GM19035 (cell line): ENCODE data around the gene LRRIQ1.
A peak's percentile ranks its signal among the peaks of the same experiment; 100 is the strongest.

Source experiments
- ATAC-seq: cut with Tn5 transposase; IDR thresholded peaks from one replicate; pipeline ENCODE4 v1.9.1; 2021; ENCODE audit not compliant: unreplicated experiment

LRRIQ1 gene

GRCh38 chr12:85057370-85057963 lies 21.3 kb downstream of the LRRIQ1 start:
- peak; percentile 88 for ATAC-seq

GRCh38 chr12:85058339-85058738 lies 22.2 kb downstream of the LRRIQ1 start:
- ATAC-seq, result no peak

- ATAC-seq, result no peak
Observed at GRCh38 chr12:85059594-85059993, 23.4 kb downstream of the LRRIQ1 start.

GRCh38 chr12:85060916-85061315 lies 24.8 kb downstream of the LRRIQ1 start:
- ATAC-seq, result no peak

DNA sequence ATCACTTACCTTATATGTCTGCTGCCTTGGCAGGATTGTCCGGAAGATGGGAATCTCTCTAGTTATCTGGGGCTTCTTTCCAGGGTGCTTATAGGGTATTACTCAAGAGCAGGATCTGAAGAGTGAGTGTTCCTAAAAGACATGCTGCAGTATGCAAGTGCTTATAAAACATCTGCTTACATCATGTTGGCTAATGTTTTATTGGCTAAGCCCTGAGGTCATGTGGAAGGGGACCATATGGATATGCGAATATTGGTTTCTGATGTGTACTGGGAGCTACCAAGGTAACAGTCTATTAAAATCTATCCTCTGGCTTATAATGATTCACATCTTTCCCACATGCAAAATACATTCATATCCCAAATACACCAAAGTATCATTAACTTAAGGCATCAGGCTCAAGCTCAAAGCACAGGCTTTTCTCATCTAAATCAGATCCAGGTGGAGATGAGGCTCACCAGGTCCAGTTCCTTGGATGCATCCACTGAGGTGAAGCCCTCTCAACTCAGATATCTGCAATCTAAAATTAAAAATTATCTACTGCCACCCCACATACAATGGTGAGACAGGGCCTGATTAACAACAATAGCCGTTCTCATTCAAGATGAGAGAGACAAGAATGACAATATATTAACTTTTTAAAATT lies 29.8 kb downstream of the LRRIQ1 start:
- no peak for ATAC-seq

GRCh38 chr12:85072826-85073225 lies 36.7 kb downstream of the LRRIQ1 start:
- ATAC-seq, result no peak

DNA sequence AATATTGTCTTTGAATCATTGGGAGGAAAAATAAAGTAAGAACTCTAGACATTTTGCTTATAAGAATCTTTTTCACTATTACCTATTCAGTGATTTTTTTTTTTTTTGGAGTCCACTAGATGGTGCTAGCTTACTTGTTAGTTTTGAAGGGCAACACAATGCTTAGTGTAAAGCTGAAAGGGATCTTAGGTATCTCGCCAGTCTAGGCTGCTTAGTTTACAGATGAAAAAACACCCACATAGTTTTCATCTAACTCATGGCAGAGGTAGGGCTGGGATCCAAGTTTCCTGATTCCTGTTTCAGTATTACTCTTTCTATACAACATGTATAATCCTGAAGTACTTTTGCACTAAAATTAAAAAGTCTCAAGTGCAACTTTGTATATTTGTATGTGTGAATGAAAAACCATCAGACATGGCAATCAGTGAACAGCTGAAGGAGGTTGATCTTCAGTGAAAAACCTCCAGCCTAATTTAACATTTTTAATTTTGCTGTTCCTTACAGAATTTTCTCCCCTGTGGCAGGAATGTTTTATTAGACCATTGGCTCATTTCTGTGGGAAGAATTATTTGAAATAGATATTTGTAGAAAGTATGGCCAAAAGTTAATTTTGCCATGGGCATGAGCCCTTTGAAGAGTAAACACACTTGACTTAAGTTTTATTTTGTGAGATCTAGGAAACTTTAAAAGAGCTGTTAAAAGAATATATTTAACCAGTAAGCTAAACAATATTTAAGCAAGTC lies 40.7 kb downstream of the LRRIQ1 start:
- ATAC-seq, result no peak

GRCh38 chr12:85085066-85085465 lies 48.9 kb downstream of the LRRIQ1 start:
- no peak for ATAC-seq

GRCh38 chr12:85089792-85090191 lies 53.6 kb downstream of the LRRIQ1 start:
- no peak for ATAC-seq

- ATAC-seq, result no peak
Observed at GRCh38 chr12:85092814-85093370, 56.7 kb downstream of the LRRIQ1 start.

DNA sequence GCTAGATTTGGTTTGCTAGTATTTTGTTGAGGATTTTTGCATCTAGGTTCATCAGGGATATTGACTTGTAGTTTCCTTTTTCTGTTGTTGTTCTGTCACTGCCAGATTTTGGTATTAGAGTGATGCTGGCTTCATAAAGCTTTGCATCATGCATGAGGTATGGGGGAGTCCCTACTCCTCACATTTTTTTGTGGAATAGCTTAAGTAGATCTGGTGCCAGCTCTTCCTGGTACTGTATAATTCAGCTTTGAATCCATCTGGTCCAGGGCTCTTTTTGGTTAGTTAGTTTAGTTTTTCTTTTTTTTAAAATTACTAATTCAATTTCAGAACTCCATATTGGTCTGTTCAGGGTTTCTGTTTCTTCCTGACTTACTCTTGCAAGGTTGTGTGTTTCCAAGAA lies 59.4 kb downstream of the LRRIQ1 start:
- ATAC-seq, result no peak

DNA sequence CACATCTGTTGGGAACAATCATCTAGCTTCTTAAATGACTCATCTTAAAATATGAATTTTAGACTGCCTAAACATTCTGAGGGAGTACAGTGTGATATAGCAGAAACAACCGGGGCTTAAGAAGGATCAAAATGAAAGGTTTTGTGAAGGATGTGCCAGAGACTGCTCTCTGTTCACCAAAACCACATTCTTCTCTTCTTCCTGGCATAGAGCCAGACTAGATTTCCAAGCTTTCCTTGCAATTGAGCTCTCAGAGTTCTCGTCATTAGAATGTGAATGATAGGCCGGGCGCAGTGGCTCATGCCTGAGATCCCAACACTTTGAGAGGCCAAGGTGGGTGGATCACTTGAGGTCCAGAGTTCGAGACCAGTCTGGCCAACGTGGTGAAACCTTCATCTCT lies 94.5 kb downstream of the LRRIQ1 start:
- ATAC-seq, result no peak

- no peak for ATAC-seq
Observed at GRCh38 chr12:85138833-85139232, 102.7 kb downstream of the LRRIQ1 start.

DNA sequence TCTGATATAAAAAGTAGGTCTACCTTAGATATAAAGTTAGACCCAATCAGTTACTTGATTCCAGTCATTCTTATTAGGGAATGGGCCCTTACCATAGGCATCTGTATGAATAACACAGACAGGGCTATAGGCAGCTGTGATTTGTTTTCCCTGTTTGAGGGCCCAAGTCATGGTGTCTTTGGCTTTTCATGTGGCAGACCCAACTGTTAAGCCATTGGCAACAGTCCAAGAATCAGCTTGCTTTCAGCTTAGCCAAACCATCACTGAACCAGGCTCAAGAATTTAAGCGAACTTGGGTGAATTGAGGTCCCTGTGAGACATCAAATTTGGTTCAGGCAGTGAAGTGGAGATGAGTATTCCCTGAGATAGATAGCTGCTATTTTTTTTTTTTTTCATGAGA lies 111.2 kb downstream of the LRRIQ1 start:
- ATAC-seq, result no peak

DNA sequence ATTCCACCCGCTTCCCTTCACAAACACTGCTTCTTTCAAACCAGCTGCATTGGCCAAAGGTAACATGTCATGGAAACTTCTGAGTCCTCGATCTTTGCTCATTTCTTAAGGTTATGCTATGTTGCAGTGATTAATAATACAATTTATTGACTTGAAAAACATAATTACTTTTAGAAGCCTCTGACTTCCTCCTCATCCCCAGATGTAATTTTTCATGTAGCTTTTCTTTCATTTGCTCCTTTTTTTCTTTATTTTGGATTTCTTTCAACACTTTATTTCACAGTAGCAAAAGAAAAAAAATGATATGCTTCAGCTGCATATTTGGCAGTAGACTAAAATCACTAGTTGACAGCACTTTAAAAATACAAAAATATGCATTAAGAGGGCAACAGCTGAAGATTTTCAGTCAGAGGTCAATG lies 116.2 kb downstream of the LRRIQ1 start:
- no peak for ATAC-seq

DNA sequence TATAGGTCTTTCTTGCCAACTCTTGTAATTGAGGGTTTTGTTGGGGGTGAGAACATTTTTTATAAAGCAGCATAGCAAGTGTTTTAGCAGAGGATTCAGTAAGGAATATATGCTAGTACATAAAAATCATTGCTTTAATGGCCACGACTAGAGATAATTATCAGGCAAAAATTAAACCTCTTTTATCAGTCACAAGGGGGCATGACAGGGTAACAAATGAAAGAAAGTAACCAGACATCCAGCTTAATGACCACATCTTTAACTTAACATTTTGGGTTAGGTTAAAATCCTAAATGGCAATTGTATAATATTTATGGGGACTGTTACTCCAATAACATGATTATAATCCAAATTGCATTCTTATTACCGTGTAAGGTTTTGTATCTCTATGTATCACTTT lies 119.6 kb downstream of the LRRIQ1 start:
- no peak for ATAC-seq

DNA sequence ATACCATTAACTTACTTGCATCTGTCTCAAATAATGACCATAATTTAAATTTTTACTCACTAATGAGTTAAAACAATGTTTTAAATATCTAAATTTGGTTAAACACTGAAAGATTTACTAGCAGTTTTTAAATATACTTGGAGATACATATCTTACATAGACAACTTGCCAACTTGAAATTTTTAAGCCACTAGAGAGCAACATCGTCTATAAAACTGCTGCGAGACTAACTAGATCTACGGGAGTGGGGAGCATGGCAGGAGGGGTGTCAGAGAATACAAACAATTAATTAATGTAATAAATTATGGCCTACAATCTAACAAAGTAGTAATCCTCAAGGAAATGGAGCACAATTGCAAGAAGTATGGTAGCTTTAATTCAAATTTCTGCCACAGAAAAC lies 120.4 kb downstream of the LRRIQ1 start:
- no peak for ATAC-seq

- no peak for ATAC-seq
Observed at GRCh38 chr12:85157035-85157603, 121.0 kb downstream of the LRRIQ1 start.

DNA sequence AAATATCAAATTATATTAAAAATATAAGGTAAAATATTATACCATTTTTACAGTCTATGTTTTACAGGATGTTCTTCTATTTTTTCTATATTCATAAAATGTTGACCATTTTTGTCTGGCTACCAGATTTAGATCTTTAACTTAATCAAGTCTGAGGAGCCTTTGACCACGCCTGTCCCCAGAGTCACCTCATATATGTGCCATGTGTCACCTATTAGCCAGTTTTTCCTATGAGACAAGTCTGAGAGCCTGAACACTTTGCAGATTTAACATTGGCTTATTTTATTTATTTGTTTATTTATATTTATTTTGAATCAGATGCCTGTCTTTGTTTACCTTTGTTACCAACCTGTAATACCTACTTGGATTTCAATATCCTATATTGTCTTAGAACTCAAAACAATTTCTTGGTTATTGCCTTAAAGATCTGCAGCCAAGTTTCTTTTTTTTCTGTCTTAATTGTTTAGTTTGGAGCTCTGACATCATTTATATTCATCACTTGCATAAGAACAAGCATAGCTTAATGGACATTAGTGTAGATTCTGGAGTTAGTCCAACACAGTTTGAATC lies 127.7 kb downstream of the LRRIQ1 start:
- no peak for ATAC-seq

GRCh38 chr12:85179680-85180270 lies 143.6 kb downstream of the LRRIQ1 start:
- ATAC-seq, result no peak

DNA sequence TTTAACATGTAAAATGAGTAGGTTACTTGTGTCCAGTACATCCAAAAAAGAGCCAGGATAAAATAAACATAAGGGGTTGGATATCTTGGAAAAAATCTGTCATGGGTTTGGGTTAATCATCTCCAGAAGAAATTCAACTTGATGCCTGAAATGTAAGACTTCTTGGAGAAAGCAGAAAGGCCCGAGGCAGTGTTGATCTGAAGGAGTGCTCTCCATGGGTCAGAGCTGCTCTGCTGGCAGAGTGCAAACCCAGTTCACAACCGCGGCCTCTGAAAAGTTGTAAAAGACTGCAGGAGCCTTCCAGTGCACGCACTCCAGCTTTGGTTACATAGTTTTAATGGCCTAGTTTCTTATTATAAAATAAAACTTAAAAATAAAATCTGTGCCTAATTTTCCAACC lies 146.5 kb downstream of the LRRIQ1 start:
- ATAC-seq, result no peak
